Neural progenitor cell (in vitro differentiated cells): ENCODE measurements around the gene ACTL7B.

ENCODE experiments used
- CTCF ChIP-seq: fragments of 200-600 bp; sonication (generic); IDR thresholded peaks from 2 replicates; pipeline ENCODE4 v1.5.1; 2017; ENCODE audit warnings: antibody characterized with exemption, mild to moderate bottlenecking
- EZH2 ChIP-seq: fragments of 200-600 bp; sonication (generic); IDR thresholded peaks from 2 replicates; pipeline ENCODE4 v1.6.1; 2017; ENCODE audit warnings: antibody characterized with exemption, mild to moderate bottlenecking, moderate library complexity
- EZH2phosphoT487 ChIP-seq: fragments of 200-600 bp; sonication (generic); IDR thresholded peaks from 2 replicates; pipeline ENCODE4 v1.6.1; 2017; ENCODE audit warnings: antibody characterized with exemption

- TF ChIP-seq EZH2phosphoT487 = no peak
- no peak for TF ChIP-seq CTCF
- no peak for TF ChIP-seq EZH2
These were observed 19.5 kb downstream of the ACTL7B start for GRCh38 chr9:108836319-108836718.
